Natural killer cell (primary cell): ENCODE data around the gene NDUFB4. TPM values are rescaled to one million over a fixed set of nuclear protein-coding genes. Genes with fewer than 3 reads are reported as not detected.

ENCODE experiments used
- ATAC-seq, 3 donors: fragments of 150-1000 bp in 2 of 3; fragments of 200-7000 bp in 1 of 3; cut with Tn5 transposase; 1 replicate in 1 of 3; 2 replicates in 2 of 3; pipeline ENCODE4 v1.10.0; 2021; ENCODE audit warnings: mild to moderate bottlenecking in 2 of 3, moderate library complexity in 2 of 3
- DNase-seq, 2 donors: peaks; one replicate each; pipeline versions ENCODE4 v3.0.0 to v3.0.0-alpha.2; 2013 to 2021; ENCODE audit warnings: mixed read lengths in 1 of 2
- H3K27ac ChIP-seq: one replicate; pipeline ENCODE4 v1.5.1; 2013; ENCODE audit warnings: mild to moderate bottlenecking, low read length
- H3K27me3 ChIP-seq: one replicate; pipeline ENCODE4 v1.6.1; 2013; ENCODE audit warnings: low read length; ENCODE audit not compliant: control insufficient read depth, insufficient read depth
- H3K36me3 ChIP-seq: one replicate; pipeline ENCODE4 v1.6.1; 2013; ENCODE audit warnings: low read length; ENCODE audit not compliant: control insufficient read depth, insufficient read depth
- H3K4me1 ChIP-seq: one replicate; pipeline ENCODE4 v1.6.1; 2013; ENCODE audit warnings: low read length; ENCODE audit not compliant: control insufficient read depth, insufficient read depth
- H3K4me3 ChIP-seq: one replicate; pipeline ENCODE4 v1.5.1; 2013; ENCODE audit warnings: low read length
- H3K9me3 ChIP-seq: one replicate; pipeline ENCODE4 v1.6.1; 2013; ENCODE audit warnings: low read length; ENCODE audit not compliant: control insufficient read depth, insufficient read depth
- H3K27ac Mint-ChIP-seq, 2 donors: one replicate each; pipeline ENCODE4 v1.8.0; 2022; ENCODE audit warnings: mild to moderate bottlenecking in 2 of 2, mixed read lengths in 2 of 2, moderate library complexity in 1 of 2
- H3K27me3 Mint-ChIP-seq, 2 donors: one replicate each; pipeline ENCODE4 v1.8.0; 2022; ENCODE audit warnings: low read depth in 2 of 2, mixed read lengths in 2 of 2
- H3K36me3 Mint-ChIP-seq: one replicate; pipeline ENCODE4 v1.8.0; 2022; ENCODE audit warnings: mixed read lengths
- H3K4me1 Mint-ChIP-seq, 2 donors: one replicate each; pipeline ENCODE4 v1.8.0; 2022; ENCODE audit warnings: mixed read lengths in 2 of 2
- H3K4me3 Mint-ChIP-seq: one replicate; pipeline ENCODE4 v1.8.0; 2022; ENCODE audit warnings: mild to moderate bottlenecking, moderate library complexity, mixed read lengths
- H3K9me3 Mint-ChIP-seq, 2 donors: one replicate each; pipeline ENCODE4 v1.8.0; 2022; ENCODE audit warnings: mixed read lengths in 2 of 2
- CTCF ChIP-seq: fragments of 200-600 bp; IDR thresholded peaks from one replicate; pipeline ENCODE4 v1.8.0; 2022; ENCODE audit warnings: antibody characterized with exemption
- WGBS: methylation state at CpG from one replicate; pipeline ENCODE4 v1.1.7; 2013; ENCODE audit warnings: missing lambda C conversion rate; ENCODE audit not compliant: insufficient coverage; 5-methylcytosine and 5-hydroxymethylcytosine counted together
- intact Hi-C: fragments of 100-400 bp; cut with micrococcal nuclease; formaldehyde crosslinking; loops from one replicate; pipeline ENCODE4 v1.14.2; 2022
- total RNA-seq, 4 donors: library from RNA; stranded (reverse); fragments of 120-200 nt in 1 of 4; gene quantifications; one replicate each; pipeline versions ENCODE4 v1.2.3 to v1.2.4, GENCODE V29; 2013 to 2022

NDUFB4 gene
- total RNA-seq, 3 donors from 2014 or later (not counting 1 experiment from before 2014, with no cell fraction given) = 59.5 to 86.9 (median 65.2) TPM

- peaks cover 10% of the 10 kb centered on the region for H3K4me1 ChIP-seq
- no peak overlapping the region for H3K27ac ChIP-seq
- 91% methylated on average over 3 of the region's 3 CpGs for WGBS
- Mint-ChIP-seq H3K9me3 (no peaks in the 10 kb centered on the region), H3K27me3 (peaks cover 0 to 6% of the 10 kb centered on the region in 2 donors), H3K36me3 (no peaks in the 10 kb centered on the region), H3K4me1 (peaks cover 12 to 16% of the 10 kb centered on the region in 2 donors), H3K27ac (no peak overlapping the region), H3K4me3 (no peak overlapping the region)
- H3K36me3 ChIP-seq = no peaks in the 10 kb centered on the region
- TF ChIP-seq CTCF = no peak
- ATAC-seq (no peak), DNase-seq (no peak)
- intact Hi-C loops = loop anchor here (5.0 to 10.0 kb wide), 4 partner anchors 208 to 1673 kb away; partner anchors contain the start of genes GSK3B, LRRC58 and TMEM39A
- H3K4me3 ChIP-seq = no peak overlapping the region
- H3K27me3 ChIP-seq = no peaks in the 10 kb centered on the region
- no peaks in the 10 kb centered on the region for H3K9me3 ChIP-seq
These were observed 41.1 kb upstream of the NDUFB4 start for GRCh38 chr3:120554812-120555606.

- Mint-ChIP-seq H3K36me3 (no peaks in the 10 kb centered on the region), H3K4me3 (no peak overlapping the region), H3K27me3 (peaks cover 3 to 7% of the 10 kb centered on the region in 2 donors), H3K9me3 (no peaks in the 10 kb centered on the region), H3K4me1 (peaks cover 12 to 18% of the 10 kb centered on the region in 2 donors), H3K27ac (no peak overlapping the region)
- H3K4me1 ChIP-seq = peaks cover 10% of the 10 kb centered on the region
- H3K36me3 ChIP-seq = no peaks in the 10 kb centered on the region
- H3K27ac ChIP-seq = no peak overlapping the region
- no peaks in the 10 kb centered on the region for H3K27me3 ChIP-seq
- DNase-seq = peak in 1 of 2 donors; percentile 4
- ATAC-seq = no peak
- WGBS = 95% methylated on average over 7 of the region's 7 CpGs
- H3K4me3 ChIP-seq = no peak overlapping the region
- H3K9me3 ChIP-seq = no peaks in the 10 kb centered on the region
- intact Hi-C loops = loop anchor here (5.0 to 10.0 kb wide), 4 partner anchors 209 to 1674 kb away; partner anchors contain the start of genes GSK3B, LRRC58 and TMEM39A
- no peak for TF ChIP-seq CTCF
These were observed 40.3 kb upstream of the NDUFB4 start for GRCh38 chr3:120555657-120556509.

- peaks cover 9 to 10% of the 10 kb centered on the region in 2 donors for H3K27me3 Mint-ChIP-seq
- peaks cover 10% of the 10 kb centered on the region for H3K4me1 ChIP-seq
- no peak overlapping the region for H3K4me3 Mint-ChIP-seq
- H3K4me3 ChIP-seq = no peak overlapping the region
- H3K9me3 ChIP-seq = no peaks in the 10 kb centered on the region
- no peak overlapping the region for H3K27ac ChIP-seq
- H3K27me3 ChIP-seq = no peaks in the 10 kb centered on the region
- no peaks in the 10 kb centered on the region for H3K36me3 Mint-ChIP-seq
- peaks cover 12 to 21% of the 10 kb centered on the region in 2 donors for H3K4me1 Mint-ChIP-seq
- TF ChIP-seq CTCF = no peak
- DNase-seq (peak in 1 of 2 donors; percentile 6), ATAC-seq (no peak)
- intact Hi-C loops = loop anchor here (5.0 to 10.0 kb wide), 4 partner anchors 210 to 1675 kb away; partner anchors contain the start of genes GSK3B, LRRC58 and TMEM39A
- no peaks in the 10 kb centered on the region for H3K9me3 Mint-ChIP-seq
- peak overlapping the region in 1 of 2 donors; percentile 49 for H3K27ac Mint-ChIP-seq
- H3K36me3 ChIP-seq = no peaks in the 10 kb centered on the region
These were observed 39.0 kb upstream of the NDUFB4 start for GRCh38 chr3:120557115-120557514.
